ENCODE measurements around the gene CLIC6. TPM values are rescaled to one million over a fixed set of nuclear protein-coding genes. Genes with fewer than 3 reads are reported as not detected.

The CLIC6 gene
- total RNA-seq (2022; extraction: Qiagen RNA extraction), result 0.06 to 0.10 TPM (median 0.09 TPM) in 5 replicates

GRCh38 chr21:34668803-34669148 is at the start of gene CLIC6:
CLIC6 (plus strand) TSS chr21:34668994; CDS start chr21:34669389, 395 bp downstream.

Other genes starting within 250 kb of the CLIC6 start
- not detected in 5 replicates for gene SMIM34, start 245.0 kb upstream of the CLIC6 start, total RNA-seq (2022; extraction: Qiagen RNA extraction)
- gene KCNE1, start 156.8 kb upstream of the CLIC6 start, total RNA-seq (2022; extraction: Qiagen RNA extraction), result 0.06 to 0.08 TPM in 2 of 5 replicates, not detected in the others
- gene RCAN1, start 53.9 kb upstream of the CLIC6 start, total RNA-seq (2022; extraction: Qiagen RNA extraction), result 12.4 to 13.9 TPM (median 12.9 TPM) in 5 replicates